Kidney capillary endothelial cell (primary cell): Measurements from ENCODE around the gene CX3CR1.

ENCODE experiments used
- DNase-seq: peaks from one replicate; pipeline ENCODE4 v3.0.0-alpha.2; 2018; ENCODE audit warnings: low spot score

The CX3CR1 gene

GRCh38 chr3:39222939-39223338 lies 56.9 kb downstream of the CX3CR1 start:
- no peak for DNase-seq

- DNase-seq, result no peak
These were observed 57.4 kb downstream of the CX3CR1 start for GRCh38 chr3:39222462-39222861.

- DNase-seq, result no peak
These were observed 58.7 kb downstream of the CX3CR1 start for GRCh38 chr3:39221141-39221530.

- no peak for DNase-seq
These were observed 59.3 kb downstream of the CX3CR1 start for GRCh38 chr3:39220407-39221140.

GRCh38 chr3:39219702-39220101 lies 60.1 kb downstream of the CX3CR1 start:
- DNase-seq, result no peak

- DNase-seq, result no peak
These were observed 63.6 kb downstream of the CX3CR1 start for GRCh38 chr3:39216176-39216790.

- DNase-seq, result no peak
These were observed 66.2 kb downstream of the CX3CR1 start for GRCh38 chr3:39213613-39214012.
